Pancreas (tissue), 10 donors: ENCODE results near the gene IL1R1. TPM values are rescaled to one million over a fixed set of nuclear protein-coding genes. Genes with fewer than 3 reads are reported as not detected.
"Not testable (repeated sequence)": the region's sequence is repeated elsewhere in the genome, so short reads cannot be mapped to it uniquely, and the experiment has no call there.

Experiments
- ATAC-seq, 4 donors: fragments of 200-7000 bp; cut with Tn5 transposase; one replicate each; pipeline versions ENCODE4 v1.8.0 to v1.9.1; 2020; ENCODE audit warnings: mild to moderate bottlenecking in 4 of 4, moderate library complexity in 4 of 4
- DNase-seq, 6 donors: peaks; one replicate each; pipeline ENCODE4 v3.0.0-alpha.2; 2020
- FAIRE-seq: peaks from 2 replicates; lab custom pipeline; 2012; peaks lifted over from hg19 to GRCh38; lab: Jason Lieb, UNC
- H3K27ac ChIP-seq, 4 donors: fragments of 200-600 bp; sonication (generic); 1 replicate in 3 of 4; 2 replicates in 1 of 4; pipeline versions ENCODE4 v1.5.0 to v1.8.0; 2020
- H3K27me3 ChIP-seq, 4 donors: fragments of 200-600 bp; one replicate each; pipeline ENCODE4 v1.8.0; 2021
- H3K36me3 ChIP-seq, 3 donors: fragments of 200-600 bp; sonication (generic) in 1 of 3; one replicate each; pipeline versions ENCODE4 v1.5.0 to v1.8.0; 2020 to 2021
- H3K4me1 ChIP-seq, 3 donors: fragments of 200-600 bp; one replicate each; pipeline ENCODE4 v1.8.0; 2021
- H3K4me3 ChIP-seq, 4 donors: fragments of 200-600 bp; sonication (generic) in 2 of 4; one replicate each; pipeline versions ENCODE4 v1.5.0 to v1.8.0; 2020 to 2021
- H3K9me3 ChIP-seq, 4 donors: fragments of 200-600 bp; one replicate each; pipeline ENCODE4 v1.8.0; 2021
- CTCF ChIP-seq, 4 donors: fragments of 200-600 bp; sonication (generic) in 3 of 4; IDR thresholded peaks; one replicate each; pipeline versions ENCODE4 v1.5.0 to v1.8.0; 2021; ENCODE audit warnings: antibody characterized with exemption in 4 of 4
- WGBS, 2 donors: extraction: QIAGEN DNeasy Blood & Tissue Kit; methylation state at CpG; one replicate each; pipeline ENCODE4 v1.1.7; 2013; 5-methylcytosine and 5-hydroxymethylcytosine counted together
- intact Hi-C, 3 donors: fragments of 100-400 bp; cut with DNase I; formaldehyde crosslinking; loops; one replicate each; pipeline versions ENCODE4 v1.11.1 to v1.14.2; 2022
- polyA plus RNA-seq, 2 donors: library from polyadenylated mRNA; stranded (reverse); fragments of 200-250 nt; gene quantifications; one replicate each; pipeline ENCODE4 v1.2.3, GENCODE V29; 2013
- total RNA-seq, 6 donors: library from RNA; stranded (reverse); fragmentation: NEBNext Ultra II Directional in 4 of 6; extraction: Animal tissue kit (Norgen Biotek cat#: 25700) in 4 of 6; gene quantifications; one replicate each; pipeline versions ENCODE4 v1.2.1 to v1.2.4, GENCODE V29; 2021 to 2023
- donor health status: healthy with polysubstance abuse.
- donor health status: DM: no; HTN: no; CAD: no; lungs with moderate emphysema.
- donor health status: DM: no; HTN: no; CAD: no.
- donor health status: control.
- donor health status: control.
- donor health status: Bipolar disorder and iron deficiency.
- donor health status: DM: yes; HTN: yes; CAD: no.
- donor health status: DM: no; HTN: no; CAD: no.
- donor health status: DM: no; HTN: no; CAD: no.
- donor health status: DM: yes; HTN: yes; CAD: no.

Gene IL1R1
- total and polyA plus RNA-seq, 8 donors, result 17.1 to 74.5 (median 26.8) TPM

GRCh38 chr2:102122115-102122514 is 20.4 kb upstream of the IL1R1 start:
- no peak overlapping the region for H3K4me3 ChIP-seq
- peaks cover 0 to 8% (median 0%) of the 10 kb centered on the region in 3 donors for H3K4me1 ChIP-seq
- H3K27me3 ChIP-seq, result no peaks in the 10 kb centered on the region
- no peaks in the 10 kb centered on the region for H3K9me3 ChIP-seq
- 84 to 88% methylated on average over 3 of the region's 3 CpGs for WGBS, 2 donors
- DNase-seq, result no peak
- intact Hi-C loops, result no loop called here
- ATAC-seq, result peak in 2 of 4 donors; percentile 34 to 49
- TF ChIP-seq CTCF (IDR thresholded peaks at IDR 0.05), result no peak
- FAIRE-seq, result no peak
- no peaks in the 10 kb centered on the region for H3K36me3 ChIP-seq
- H3K27ac ChIP-seq, result no peak overlapping the region

- H3K4me1 ChIP-seq, result peaks cover 0 to 7% (median 0%) of the 10 kb centered on the region in 3 donors
These were observed 19.6 kb upstream of the IL1R1 start for GRCh38 chr2:102122909-102123308.

GRCh38 chr2:102124421-102124820 is 18.1 kb upstream of the IL1R1 start:
- H3K4me3 ChIP-seq, H3K4me1 ChIP-seq, H3K27ac ChIP-seq, H3K9me3 ChIP-seq, FAIRE-seq, H3K36me3 ChIP-seq, ATAC-seq, DNase-seq, intact Hi-C loops, H3K27me3 ChIP-seq: not testable (repeated sequence)
- whole genome bisulfite sequencing, 2 donors, result 71 to 92% methylated on average over 5 of the region's 5 CpGs

More at GRCh38 chr2:102122909-102123308, 19.6 kb upstream of the IL1R1 start:
- no peak for TF ChIP-seq CTCF (IDR thresholded peaks at IDR 0.05)
- no peak for DNase-seq
- no peaks in the 10 kb centered on the region for H3K36me3 ChIP-seq
- no peaks in the 10 kb centered on the region for H3K27me3 ChIP-seq
- no peak for ATAC-seq
- no peaks in the 10 kb centered on the region for H3K9me3 ChIP-seq
- H3K27ac ChIP-seq, result no peak overlapping the region
- H3K4me3 ChIP-seq, result no peak overlapping the region
- intact Hi-C loops, result no loop called here
- 58 to 76% methylated on average over 1 of the region's 1 CpG for WGBS, 2 donors
- FAIRE-seq, result no peak

GRCh38 chr2:102126169-102126568 is 16.4 kb upstream of the IL1R1 start:
- Histone ChIP-seq H3K9me3 (no peaks in the 10 kb centered on the region), H3K27ac (no peak overlapping the region), H3K4me1 (peaks cover 0 to 7% (median 0%) of the 10 kb centered on the region in 3 donors), H3K4me3 (no peak overlapping the region), H3K27me3 (no peaks in the 10 kb centered on the region), H3K36me3 (no peaks in the 10 kb centered on the region)
- ATAC-seq, result no peak
- intact Hi-C loops, result no loop called here
- DNase-seq, result no peak
- TF ChIP-seq CTCF (IDR thresholded peaks at IDR 0.05), result no peak
- 89 to 93% methylated on average over 4 of the region's 4 CpGs for WGBS, 2 donors
- FAIRE-seq, result no peak

- H3K36me3 ChIP-seq, result no peaks in the 10 kb centered on the region
- intact Hi-C loops, result no loop called here
- H3K27me3 ChIP-seq, result no peaks in the 10 kb centered on the region
- peaks cover 0 to 7% (median 0%) of the 10 kb centered on the region in 3 donors for H3K4me1 ChIP-seq
- no peak overlapping the region for H3K4me3 ChIP-seq
- DNase-seq (no peak), FAIRE-seq (no peak), ATAC-seq (no peak)
- no peaks in the 10 kb centered on the region for H3K9me3 ChIP-seq
- 90 to 98% methylated on average over 2 of the region's 2 CpGs for WGBS, 2 donors
- TF ChIP-seq CTCF (IDR thresholded peaks at IDR 0.05), result no peak
- no peak overlapping the region for H3K27ac ChIP-seq
These were observed 15.9 kb upstream of the IL1R1 start for GRCh38 chr2:102126660-102127059.
